Immature natural killer cell (primary cell): ENCODE results near the gene MTHFS. TPM values are rescaled to one million over a fixed set of nuclear protein-coding genes. Genes with fewer than 3 reads are reported as not detected.

ENCODE experiments used
- DNase-seq, 3 donors: peaks; one replicate each; pipeline ENCODE4 v3.0.0; 2022; ENCODE audit warnings: mixed read lengths in 1 of 3
- H3K27ac Mint-ChIP-seq, 6 donors: one replicate each; pipeline ENCODE4 v1.8.0; 2020; ENCODE audit warnings: mixed read lengths in 6 of 6, mild to moderate bottlenecking in 5 of 6, inconsistent platforms in 4 of 6, moderate library complexity in 3 of 6
- H3K27me3 Mint-ChIP-seq, 3 donors: one replicate each; pipeline ENCODE4 v1.8.0; 2020 to 2021; ENCODE audit warnings: low read depth in 3 of 3, mild to moderate bottlenecking in 3 of 3, mixed read lengths in 3 of 3, moderate library complexity in 3 of 3, inconsistent platforms in 1 of 3
- H3K36me3 Mint-ChIP-seq, 3 donors: one replicate each; pipeline ENCODE4 v1.8.0; 2020; ENCODE audit warnings: mixed read lengths in 3 of 3, inconsistent platforms in 2 of 3, mild to moderate bottlenecking in 2 of 3
- H3K4me1 Mint-ChIP-seq, 2 donors: one replicate each; pipeline ENCODE4 v1.8.0; 2020; ENCODE audit warnings: inconsistent platforms in 2 of 2, mild to moderate bottlenecking in 2 of 2, mixed read lengths in 2 of 2, moderate library complexity in 1 of 2
- H3K4me3 Mint-ChIP-seq, 5 donors: one replicate each; pipeline ENCODE4 v1.8.0; 2020; ENCODE audit warnings: mild to moderate bottlenecking in 5 of 5, mixed read lengths in 5 of 5, inconsistent platforms in 3 of 5, moderate library complexity in 3 of 5
- H3K9me3 Mint-ChIP-seq, 6 donors: one replicate each; pipeline ENCODE4 v1.8.0; 2020; ENCODE audit warnings: mild to moderate bottlenecking in 6 of 6, mixed read lengths in 6 of 6, inconsistent platforms in 4 of 6, moderate library complexity in 3 of 6
- polyA plus RNA-seq, 3 donors: library from polyadenylated mRNA; unstranded; fragments of 300-500 nt; fragmentation: Illumina TruSeq; gene quantifications; one replicate each; pipeline ENCODE4 v1.2.3, GENCODE V29; 2021

The MTHFS gene
- polyA plus RNA-seq, 3 donors from 2014 or later: 53.3 to 98.2 (median 70.1) TPM

GRCh38 chr15:79815468-79815867 is 81.3 kb downstream of the MTHFS start:
- no peak overlapping the region for H3K4me3 Mint-ChIP-seq
- DNase-seq: no peak
- peaks cover 0 to 3% (median 0%) of the 10 kb centered on the region in 6 donors for H3K9me3 Mint-ChIP-seq
- no peak overlapping the region for H3K27ac Mint-ChIP-seq
- H3K27me3 Mint-ChIP-seq: peaks cover 0 to 3% (median 2%) of the 10 kb centered on the region in 3 donors
- no peaks in the 10 kb centered on the region for H3K4me1 Mint-ChIP-seq
- H3K36me3 Mint-ChIP-seq: peaks cover 0 to 8% (median 0%) of the 10 kb centered on the region in 3 donors

- Mint-ChIP-seq H3K27ac (no peak overlapping the region), H3K27me3 (no peaks in the 10 kb centered on the region), H3K4me1 (no peaks in the 10 kb centered on the region), H3K4me3 (no peak overlapping the region), H3K36me3 (no peaks in the 10 kb centered on the region), H3K9me3 (no peaks in the 10 kb centered on the region)
- no peak for DNase-seq
Measured at GRCh38 chr15:79812541-79812940, 84.3 kb downstream of the MTHFS start.

GRCh38 chr15:79811406-79812405 is 85.1 kb downstream of the MTHFS start:
- Mint-ChIP-seq H3K36me3 (no peaks in the 10 kb centered on the region), H3K27me3 (peaks cover 0 to 3% (median 0%) of the 10 kb centered on the region in 3 donors), H3K27ac (no peak overlapping the region), H3K4me1 (no peaks in the 10 kb centered on the region), H3K4me3 (no peak overlapping the region), H3K9me3 (no peaks in the 10 kb centered on the region)
- no peak for DNase-seq

GRCh38 chr15:79804838-79805237 is 92.0 kb downstream of the MTHFS start:
- no peaks in the 10 kb centered on the region for H3K4me1 Mint-ChIP-seq
- peaks cover 0 to 7% (median 6%) of the 10 kb centered on the region in 3 donors for H3K27me3 Mint-ChIP-seq
- H3K27ac Mint-ChIP-seq: no peak overlapping the region
- H3K36me3 Mint-ChIP-seq: peaks cover 0 to 3% (median 0%) of the 10 kb centered on the region in 3 donors
- no peak for DNase-seq
- no peak overlapping the region for H3K4me3 Mint-ChIP-seq
- no peaks in the 10 kb centered on the region for H3K9me3 Mint-ChIP-seq

GRCh38 chr15:79798311-79798710 is 98.5 kb downstream of the MTHFS start:
- no peaks in the 10 kb centered on the region for H3K9me3 Mint-ChIP-seq
- no peak overlapping the region for H3K27ac Mint-ChIP-seq
- H3K4me1 Mint-ChIP-seq: no peaks in the 10 kb centered on the region

More at GRCh38 chr15:79798311-79798710, 98.5 kb downstream of the MTHFS start:
- Mint-ChIP-seq H3K4me3 (no peak overlapping the region), H3K36me3 (no peaks in the 10 kb centered on the region), H3K27me3 (peaks cover 0 to 5% (median 0%) of the 10 kb centered on the region in 3 donors)
- no peak for DNase-seq

Other genes starting within 250 kb of the MTHFS start
- gene BCL2A1, start 74.2 kb upstream of the MTHFS start, polyA plus RNA-seq: 10 to 100 TPM; 11.2 to 16.1 (median 12.2) TPM
- gene ZFAND6, start 162.7 kb upstream of the MTHFS start, polyA plus RNA-seq: 100 to 1,000 TPM; 136 to 143 (median 136) TPM